Measurements from ENCODE around the gene GINS1.

GRCh38 chr20:25378189-25378883 lies 29.1 kb upstream of the GINS1 start:
- TF ChIP-seq CTCF (IDR thresholded peaks at IDR 0.05) (no peak), POLR2A (IDR thresholded peaks at IDR 0.05) (no peak), POLR2AphosphoS5 (IDR thresholded peaks at IDR 0.05) (no peak)
